GM21367 (cell line): Measurements from ENCODE around the gene UBALD1.
A peak's percentile ranks its signal among the peaks of the same experiment; 100 is the strongest.
"Not testable (repeated sequence)": the region's sequence is repeated elsewhere in the genome, so short reads cannot be mapped to it uniquely, and the experiment has no call there.

Source experiments
- ATAC-seq: cut with Tn5 transposase; IDR thresholded peaks from one replicate; pipeline ENCODE4 v1.9.1; 2021; ENCODE audit not compliant: unreplicated experiment

The UBALD1 gene

GRCh38 chr16:4614571-4615383, at the start of gene UBALD1:
Gene UBALD1, minus strand, starts transcription at chr16:4614888. Its CDS starts 91 bp downstream, at chr16:4614797.
- ATAC-seq = peak; percentile 57

- ATAC-seq = no peak
These were observed 49.2 kb upstream of the UBALD1 start for GRCh38 chr16:4663777-4664465.

- no peak for ATAC-seq
These were observed 48.7 kb upstream of the UBALD1 start for GRCh38 chr16:4663465-4663776.

- no peak for ATAC-seq
These were observed 47.0 kb upstream of the UBALD1 start for GRCh38 chr16:4661661-4662060.

DNA sequence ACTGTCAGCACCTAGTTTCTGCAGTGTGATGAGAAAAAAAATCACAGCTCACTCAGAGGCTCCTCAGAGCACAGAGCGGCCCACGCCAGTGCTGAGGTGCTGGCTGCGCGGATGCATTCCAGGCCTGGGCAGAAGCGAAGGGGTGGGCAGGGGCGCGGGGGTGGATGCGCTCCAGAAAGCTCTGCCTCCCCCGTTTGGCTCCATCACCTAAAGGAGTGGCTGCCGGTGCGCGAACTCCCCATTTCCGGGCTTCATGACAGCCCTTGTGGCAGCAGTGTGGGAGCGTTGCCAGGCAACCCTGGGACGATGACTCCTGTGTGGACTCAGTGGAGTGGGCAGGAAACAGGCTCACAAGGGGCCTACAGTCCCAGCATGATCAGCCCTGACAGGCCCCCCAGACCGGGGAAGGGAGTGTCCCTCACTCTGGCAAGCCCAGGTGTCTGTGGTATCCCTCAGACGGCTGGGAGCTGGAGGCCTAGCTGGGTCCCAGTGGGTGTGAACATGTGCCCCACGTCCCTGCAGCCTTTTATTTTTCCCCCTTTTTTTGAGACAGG, 45.8 kb upstream of the UBALD1 start:
- no peak for ATAC-seq

DNA sequence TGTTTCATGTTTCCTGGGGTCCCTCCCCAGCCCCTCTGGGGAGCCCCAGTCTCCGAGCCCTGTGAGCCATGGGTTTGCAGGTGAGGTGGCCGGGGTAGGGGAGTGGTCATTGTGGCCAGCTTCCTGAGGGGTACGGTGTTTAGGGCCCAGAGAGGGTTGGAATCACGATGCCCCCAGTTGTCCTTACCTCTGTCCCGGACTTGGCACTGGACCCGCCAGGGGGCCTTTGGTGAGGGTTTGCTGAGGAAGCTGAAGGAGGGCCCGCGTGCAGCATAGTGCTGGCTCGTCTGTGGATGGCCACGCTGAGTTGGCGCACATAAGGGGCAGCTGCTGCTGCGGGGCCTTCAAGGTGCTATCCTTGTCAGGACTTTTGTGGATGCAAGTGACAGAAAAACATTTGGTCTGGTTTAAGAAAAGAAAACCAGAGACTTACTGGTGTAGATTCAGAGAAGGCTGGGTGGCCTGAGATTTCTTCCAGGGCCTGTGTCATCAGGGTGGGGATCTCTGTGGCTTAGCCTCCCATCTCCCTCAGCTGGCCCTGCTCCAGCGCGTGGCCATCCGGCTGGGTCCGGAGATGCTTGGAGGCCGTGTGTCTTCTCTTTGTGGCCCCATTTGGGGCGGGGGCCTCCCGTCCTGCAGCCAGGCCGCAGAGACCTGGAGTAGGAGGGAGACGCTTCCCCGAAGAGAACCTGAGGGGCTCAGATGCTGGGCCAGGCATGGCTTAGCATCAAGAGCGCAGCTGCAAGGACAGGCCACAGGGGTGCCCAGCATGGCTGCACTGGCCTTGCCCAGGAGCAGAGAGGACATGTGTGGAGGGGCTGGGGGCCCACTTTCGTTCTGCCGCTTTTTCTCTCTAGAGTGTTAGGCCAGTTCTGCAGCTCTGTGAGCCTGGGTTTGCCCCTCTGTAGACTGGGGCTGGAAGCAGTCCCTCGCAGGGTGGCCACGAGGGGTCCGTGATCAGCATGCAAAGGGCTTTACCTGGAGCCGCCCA, 45.0 kb upstream of the UBALD1 start:
- no peak for ATAC-seq

DNA sequence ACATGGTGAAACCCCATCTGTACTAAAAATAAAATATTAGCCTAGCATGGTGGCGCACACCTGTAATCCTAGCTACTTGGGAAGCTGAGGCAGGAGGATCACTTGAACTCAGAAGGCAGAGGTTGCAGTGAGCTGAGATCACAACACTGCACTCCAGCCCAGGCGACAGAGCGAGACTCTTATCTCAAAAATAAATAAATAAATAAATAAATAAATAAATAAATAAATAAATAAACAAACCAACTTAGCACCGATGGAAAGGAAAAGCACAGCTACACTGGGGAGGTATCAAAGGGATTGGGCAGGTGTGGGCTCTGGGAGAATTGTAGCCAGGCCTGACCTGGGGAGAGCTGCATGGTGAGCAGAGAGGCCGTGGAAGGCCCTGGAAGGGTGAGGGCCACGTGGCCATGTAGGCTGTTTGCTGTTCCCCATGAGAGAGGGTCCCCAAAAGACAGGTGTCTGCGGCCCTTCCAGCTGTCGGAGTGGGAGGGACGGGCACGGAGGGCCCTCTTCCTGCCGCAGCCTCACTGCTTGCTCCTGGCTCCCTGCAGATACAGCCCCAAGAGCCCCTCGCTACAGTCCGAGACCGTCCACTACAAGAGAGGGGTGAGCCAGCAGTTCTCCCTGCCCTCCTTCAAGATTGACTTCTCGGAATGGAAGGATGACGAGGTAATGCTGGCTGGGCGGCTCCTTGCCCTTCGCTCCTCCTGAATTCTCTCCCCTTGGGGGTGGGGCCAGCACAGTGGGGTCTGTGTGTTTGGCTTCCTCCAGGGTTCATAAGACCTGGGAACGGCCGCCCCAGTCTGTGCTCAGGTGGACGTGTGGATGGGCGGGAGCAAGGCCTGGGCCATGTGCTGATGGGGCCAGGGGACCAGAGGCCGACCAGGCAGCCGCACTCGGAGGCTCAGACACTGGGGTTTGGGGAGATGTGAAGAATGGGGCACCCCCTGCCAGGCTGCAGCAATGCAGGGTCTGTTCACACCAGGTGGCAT, 42.3 kb upstream of the UBALD1 start:
- ATAC-seq = no peak

- no peak for ATAC-seq
These were observed 41.5 kb upstream of the UBALD1 start for GRCh38 chr16:4656221-4656620.

GRCh38 chr16:4655801-4656200, 41.1 kb upstream of the UBALD1 start:
- no peak for ATAC-seq

DNA sequence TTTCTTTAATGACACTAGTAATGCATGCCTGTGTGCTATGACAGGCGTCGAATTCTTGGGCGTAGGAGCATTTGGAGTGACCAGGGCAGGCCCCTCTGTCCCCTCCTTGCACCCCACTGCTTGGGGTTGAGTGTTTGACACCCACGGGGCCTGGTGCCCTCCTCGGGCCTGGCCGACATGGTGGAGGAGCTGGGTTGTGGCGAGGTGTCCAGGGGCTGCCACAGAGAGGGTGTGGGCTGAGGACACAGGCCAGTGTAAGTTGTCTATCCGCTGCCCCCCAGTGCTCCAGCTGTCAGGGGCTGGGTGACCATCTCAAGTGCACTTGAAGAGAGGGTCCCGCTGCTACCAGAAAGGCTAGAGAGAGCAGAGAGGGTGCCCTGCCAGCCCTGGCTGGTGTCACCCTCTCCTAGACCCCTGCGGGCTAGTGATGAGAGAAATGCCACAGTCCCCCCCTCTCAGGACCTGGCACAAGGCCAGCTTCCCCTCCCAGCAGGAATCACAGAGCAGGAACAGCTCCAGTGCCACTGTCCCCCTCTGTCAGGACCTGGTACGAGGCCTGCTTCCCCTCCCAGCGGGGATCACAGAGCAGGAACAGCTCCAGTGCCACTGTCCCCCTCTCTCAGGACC, 40.4 kb upstream of the UBALD1 start:
- no peak for ATAC-seq

DNA sequence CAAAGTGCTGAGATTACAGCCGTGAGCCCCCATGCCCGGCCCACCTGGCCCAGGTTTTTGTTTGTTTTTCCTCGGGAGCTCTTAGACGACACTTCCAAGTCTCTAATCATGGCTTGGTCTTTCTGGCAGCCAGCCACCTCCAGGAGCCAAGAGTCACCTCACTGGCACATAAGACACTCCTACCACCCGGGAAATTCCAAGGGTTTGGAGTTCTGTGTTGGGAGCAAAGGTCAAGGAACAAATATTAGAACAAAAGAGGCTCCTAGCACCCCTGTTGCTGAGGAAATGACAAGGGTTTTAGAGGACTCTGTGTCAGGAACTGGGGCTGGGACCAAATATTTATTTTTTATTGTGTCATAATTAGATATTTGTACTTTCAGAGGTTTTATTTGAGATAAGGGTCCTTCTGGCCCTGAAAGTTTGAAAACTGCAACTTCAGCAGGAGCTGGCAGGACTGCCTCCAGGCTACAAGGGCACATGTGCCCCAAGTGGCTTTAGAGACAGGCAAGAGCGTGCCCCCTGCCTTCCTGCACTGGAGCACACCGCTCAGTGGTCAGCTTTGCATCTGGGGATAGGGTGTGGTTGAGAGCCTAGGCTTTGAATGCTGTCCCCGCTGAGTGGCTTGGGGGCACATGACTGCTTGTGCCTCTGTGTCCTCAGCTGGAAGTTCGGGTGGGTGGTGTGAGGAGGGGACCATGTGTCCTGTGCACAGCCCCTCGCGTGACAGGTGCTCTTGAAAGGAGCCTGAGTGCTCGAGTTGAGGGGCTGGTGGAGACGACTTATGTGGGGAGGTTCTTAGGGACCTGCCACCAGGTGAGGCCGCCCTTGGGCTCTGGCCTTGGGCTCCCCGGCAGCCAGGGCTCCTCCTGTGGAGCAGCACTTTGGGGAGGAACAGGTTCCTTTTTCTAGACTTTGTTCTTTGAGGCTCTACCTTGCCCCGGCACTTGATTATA, 39.6 kb upstream of the UBALD1 start:
- no peak for ATAC-seq

DNA sequence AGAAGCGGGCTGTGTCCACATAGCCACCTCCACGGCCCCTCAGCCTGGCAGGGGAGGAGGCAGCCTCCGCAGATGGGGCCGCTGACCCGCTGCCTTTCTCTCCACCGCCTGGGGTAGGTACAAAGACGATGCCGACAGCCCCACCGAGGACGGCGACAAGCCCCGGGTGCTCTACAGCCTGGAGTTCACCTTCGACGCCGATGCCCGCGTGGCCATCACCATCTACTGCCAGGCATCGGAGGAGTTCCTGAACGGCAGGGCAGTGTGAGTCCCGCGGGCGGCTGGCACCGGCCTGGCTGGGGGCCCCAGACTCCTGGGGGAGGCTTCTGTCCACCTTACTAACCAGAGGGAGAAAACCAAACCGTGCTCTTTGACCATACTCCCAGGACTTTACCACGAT, 37.9 kb upstream of the UBALD1 start:
- no peak for ATAC-seq

- ATAC-seq = no peak
These were observed 37.1 kb upstream of the UBALD1 start for GRCh38 chr16:4651827-4652226.

GRCh38 chr16:4650443-4651074, 35.9 kb upstream of the UBALD1 start:
- ATAC-seq = not testable (repeated sequence)

DNA sequence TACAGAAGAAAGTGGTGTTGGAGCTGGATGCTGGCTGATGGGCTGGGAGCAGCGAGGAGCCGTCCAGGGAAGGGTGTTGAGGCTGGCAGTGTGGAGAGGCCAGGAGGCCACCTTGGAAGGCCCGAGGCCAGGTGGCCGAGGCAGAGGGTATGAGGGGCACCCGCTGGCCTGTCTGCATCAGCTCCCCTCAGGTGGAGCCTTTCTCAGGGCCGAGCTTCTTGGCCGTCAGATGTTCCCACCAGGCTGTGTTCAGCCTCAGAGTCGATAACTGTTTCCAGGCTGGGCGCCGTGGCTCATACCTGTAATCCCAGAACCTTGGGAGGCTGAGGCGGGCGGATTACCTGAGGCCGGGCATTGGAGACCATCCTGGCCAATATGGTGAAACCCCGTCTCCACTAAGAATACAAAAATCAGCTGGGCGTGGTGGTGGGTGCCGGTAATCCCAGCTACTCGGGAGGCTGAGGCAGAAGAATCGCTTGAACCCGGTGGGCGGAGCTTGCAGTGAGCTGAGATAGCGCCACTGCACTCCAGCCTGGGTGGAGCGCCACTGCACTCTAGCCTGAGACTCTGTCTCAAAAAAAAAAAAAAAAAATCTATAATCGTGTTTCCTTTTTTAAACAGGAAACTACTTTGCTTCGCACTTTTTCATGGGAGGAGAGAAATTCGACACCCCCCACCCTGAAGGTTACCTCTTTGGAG, 35.2 kb upstream of the UBALD1 start:
- ATAC-seq = no peak

- no peak for ATAC-seq
These were observed 34.2 kb upstream of the UBALD1 start for GRCh38 chr16:4648917-4649316.

DNA sequence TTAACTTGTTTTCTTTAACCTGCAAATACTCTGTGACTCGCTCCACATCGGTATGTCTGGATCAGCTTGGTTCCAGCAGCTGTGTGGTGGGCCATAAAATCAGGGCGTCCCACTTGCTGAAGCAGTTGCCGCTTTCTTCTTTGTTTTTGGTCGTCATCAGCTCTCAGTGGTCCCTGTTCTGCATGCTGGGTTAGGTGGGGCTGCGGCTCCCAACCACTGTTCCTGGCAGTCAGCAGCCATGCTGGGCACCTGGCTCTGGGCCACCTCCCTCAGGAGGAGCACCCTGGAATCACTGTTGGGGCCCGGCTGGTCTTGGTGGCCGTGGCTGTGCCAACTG, 32.9 kb upstream of the UBALD1 start:
- no peak for ATAC-seq
